IMR-90 (cell line): ENCODE data around the gene VPS35L. TPM values are rescaled to one million over a fixed set of nuclear protein-coding genes. Genes with fewer than 3 reads are reported as not detected.

Experiments used
- ATAC-seq: fragments of 200-7000 bp; cut with Tn5 transposase; 2 replicates; pipeline ENCODE4 v1.9.1; 2020; ENCODE audit warnings: low read depth, mild to moderate bottlenecking, moderate library complexity
- BruUV-seq: library from RNA; stranded (reverse); fragments of 400-500 nt; replicated peaks from 2 replicates; lab custom pipeline; 2021; lab: Mats Ljungman, UMichigan
- CTCF ChIA-PET: fragments of 300-600 bp; formaldehyde crosslinking; extraction: SDS; loops from one replicate; lab custom pipeline; 2021; ENCODE audit warnings: antibody characterized with exemption; lab: Yijun Ruan, JAX
- POLR2A ChIA-PET: fragments of 300-600 bp; sonication (Branson Sonifier 250); formaldehyde crosslinking; loops from one replicate; lab custom pipeline; 2022; ENCODE audit warnings: antibody characterized with exemption; ENCODE audit not compliant: unreplicated experiment; lab: Charles Lee
- DNase-seq: peaks from one replicate; pipeline ENCODE4 v3.0.0; 2013
- H2AFZ ChIP-seq: replicated peaks from 2 replicates; pipeline ENCODE3; 2013; ENCODE audit warnings: low read length, mild to moderate bottlenecking; ENCODE audit not compliant: poor library complexity
- H2AK5ac ChIP-seq: 2 replicates; pipeline ENCODE4 v1.6.1; 2013; ENCODE audit warnings: low read depth, low read length, inconsistent platforms
- H2AK9ac ChIP-seq: replicated peaks from 2 replicates; pipeline ENCODE3; 2013; ENCODE audit warnings: mild to moderate bottlenecking, low read depth, low read length, moderate library complexity; ENCODE audit not compliant: poor library complexity
- H2BK120ac ChIP-seq: 2 replicates; pipeline ENCODE4 v1.6.1; 2013; ENCODE audit warnings: low read depth, low read length, inconsistent platforms
- H2BK15ac ChIP-seq: 3 replicates; pipeline ENCODE4 v1.6.1; 2013; ENCODE audit warnings: low read depth, low read length, inconsistent platforms
- H2BK20ac ChIP-seq: 2 replicates; pipeline ENCODE4 v1.6.1; 2013; ENCODE audit warnings: low read depth, mild to moderate bottlenecking, inconsistent platforms, low read length, moderate library complexity
- H2BK5ac ChIP-seq: 2 replicates; pipeline ENCODE4 v1.6.1; 2013; ENCODE audit warnings: mild to moderate bottlenecking, low read depth, low read length, inconsistent platforms; ENCODE audit not compliant: poor library complexity, severe bottlenecking
- H3K14ac ChIP-seq: replicated peaks from 2 replicates; pipeline ENCODE4 v1.6.1; 2013; ENCODE audit warnings: low read depth, low read length, inconsistent platforms
- H3K18ac ChIP-seq: 2 replicates; pipeline ENCODE4 v1.6.1; 2013; ENCODE audit warnings: low read depth, low read length, control low read depth
- H3K23ac ChIP-seq: 2 replicates; pipeline ENCODE4 v1.6.1; 2013; ENCODE audit warnings: low read depth, low read length, inconsistent platforms
- H3K27ac ChIP-seq: 2 replicates; pipeline ENCODE4 v1.5.1; 2013; ENCODE audit warnings: mild to moderate bottlenecking, control low read depth, low read length; ENCODE audit not compliant: insufficient read depth
- H3K27me3 ChIP-seq: 2 replicates; pipeline ENCODE4 v1.6.1; 2013; ENCODE audit warnings: low read length; ENCODE audit not compliant: control insufficient read depth, insufficient read depth
- H3K36me3 ChIP-seq: 2 replicates; pipeline ENCODE4 v1.6.1; 2013; ENCODE audit warnings: low read length, mixed read lengths; ENCODE audit not compliant: control insufficient read depth, insufficient read depth
- H3K4ac ChIP-seq: 2 replicates; pipeline ENCODE4 v1.6.1; 2013; ENCODE audit warnings: low read depth, low read length, inconsistent platforms
- H3K4me1 ChIP-seq: 2 replicates; pipeline ENCODE4 v1.6.1; 2013; ENCODE audit warnings: low read length, mixed read lengths; ENCODE audit not compliant: control insufficient read depth, insufficient read depth
- H3K4me2 ChIP-seq: 2 replicates; pipeline ENCODE4 v1.6.1; 2013; ENCODE audit warnings: low read depth, mild to moderate bottlenecking, control low read depth, low read length, moderate library complexity
- H3K4me3 ChIP-seq: 2 replicates; pipeline ENCODE4 v1.5.1; 2013; ENCODE audit warnings: low read depth, mild to moderate bottlenecking, control low read depth, low read length, moderate library complexity; ENCODE audit not compliant: insufficient read depth
- H3K56ac ChIP-seq: 2 replicates; pipeline ENCODE4 v1.6.1; 2013; ENCODE audit warnings: low read length, inconsistent platforms; ENCODE audit not compliant: insufficient read depth; ENCODE audit errors: extremely low read depth
- H3K79me1 ChIP-seq, 2 experiments: 2 replicates each; pipeline ENCODE4 v1.6.1; 2013; ENCODE audit warnings: low read length in 2 of 2, inconsistent platforms in 1 of 2, low read depth in 1 of 2
- H3K9ac ChIP-seq: 2 replicates; pipeline ENCODE4 v1.6.1; 2013; ENCODE audit warnings: low read depth, low read length, control low read depth
- H3K9me1 ChIP-seq: 2 replicates; pipeline ENCODE4 v1.6.1; 2013; ENCODE audit warnings: low read length, inconsistent platforms; ENCODE audit not compliant: insufficient read depth
- H3K9me3 ChIP-seq: 2 replicates; pipeline ENCODE4 v1.6.1; 2013; ENCODE audit warnings: low read length; ENCODE audit not compliant: control insufficient read depth, insufficient read depth
- H4K20me1 ChIP-seq: 2 replicates; pipeline ENCODE4 v1.6.1; 2013; ENCODE audit warnings: low read length, inconsistent platforms; ENCODE audit not compliant: insufficient read depth
- H4K5ac ChIP-seq: 2 replicates; pipeline ENCODE4 v1.6.1; 2013; ENCODE audit warnings: mild to moderate bottlenecking, low read depth, low read length, control low read depth
- H4K8ac ChIP-seq, 2 experiments: 2 replicates each; pipeline ENCODE4 v1.6.1; 2013; ENCODE audit warnings: low read depth in 2 of 2, low read length in 2 of 2, control low read depth in 1 of 2, inconsistent platforms in 1 of 2
- H4K91ac ChIP-seq: 2 replicates; pipeline ENCODE4 v1.6.1; 2013; ENCODE audit warnings: low read depth, low read length, inconsistent platforms; ENCODE audit not compliant: insufficient read depth
- BHLHE40 ChIP-seq: fragments of 150-350 bp; IDR thresholded peaks from 2 replicates; pipeline ENCODE4 v1.6.1; 2016; ENCODE audit warnings: mild to moderate bottlenecking, low read depth, low read length
- CHD1 ChIP-seq: IDR thresholded peaks from 2 replicates; pipeline ENCODE4 v1.6.1; 2012; ENCODE audit warnings: low read depth, low read length, improper control_type of control experiment
- MXI1 ChIP-seq: IDR thresholded peaks from 2 replicates; pipeline ENCODE4 v1.6.1; 2012; ENCODE audit warnings: low read depth, mild to moderate bottlenecking, low read length, moderate library complexity, borderline replicate concordance
- RCOR1 ChIP-seq: IDR thresholded peaks from 2 replicates; pipeline ENCODE4 v1.6.1; 2012; ENCODE audit warnings: mild to moderate bottlenecking, low read length, improper control_type of control experiment; ENCODE audit not compliant: insufficient replicate concordance
- WGBS, 2 experiments: methylation state at CpG; one replicate each; pipeline versions ENCODE4 v1.1.5 to v1.1.7; 2013; ENCODE audit warnings: missing lambda C conversion rate in 2 of 2; ENCODE audit not compliant: insufficient read length in 1 of 2; ENCODE audit errors: extremely low coverage in 2 of 2; 5-methylcytosine and 5-hydroxymethylcytosine counted together
- dilution Hi-C: fragments of 300-500 bp; cut with HindIII; formaldehyde crosslinking; loops from one replicate; pipeline ENCODE4 v1.14.3; 2018; ENCODE audit warnings: low sequenced_read_pairs; ENCODE audit not compliant: unreplicated experiment
- in situ Hi-C: fragments of 300-500 bp; cut with MboI; formaldehyde crosslinking; loops from 3 replicates; pipeline ENCODE4 v1.14.3; 2019; ENCODE audit warnings: low sequenced_read_pairs, inconsistent platforms, mixed read lengths
- intact Hi-C: fragments of 100-400 bp; cut with micrococcal nuclease; formaldehyde crosslinking; loops from 2 replicates; pipeline ENCODE4 v1.10.0; 2022
- polyA plus RNA-seq, 3 experiments: library from polyadenylated mRNA; depleted of rRNA; stranded (reverse); fragments of >200 nt; gene quantifications; 2 replicates each; pipeline ENCODE4 v1.2.3, GENCODE V29; 2012; ENCODE audit warnings: low replicate concordance in 1 of 3
- total RNA-seq: library from RNA; depleted of rRNA; stranded (reverse); fragments of >200 nt; gene quantifications from 2 replicates; pipeline ENCODE4 v1.2.3, GENCODE V29; 2012
- TF ChIP-seq, protein P1 (sequence below): fragments of 150-350 bp; IDR thresholded peaks from 2 replicates; pipeline ENCODE4 v1.6.1; 2017; ENCODE audit warnings: mild to moderate bottlenecking, antibody characterized with exemption, low read length, low read depth

Gene VPS35L
- total and polyA plus RNA-seq, 2 of the 4 experiments (the other 2 are of a cell fraction), result 28.0 to 40.1 TPM

- TF ChIP-seq, protein P1, sequence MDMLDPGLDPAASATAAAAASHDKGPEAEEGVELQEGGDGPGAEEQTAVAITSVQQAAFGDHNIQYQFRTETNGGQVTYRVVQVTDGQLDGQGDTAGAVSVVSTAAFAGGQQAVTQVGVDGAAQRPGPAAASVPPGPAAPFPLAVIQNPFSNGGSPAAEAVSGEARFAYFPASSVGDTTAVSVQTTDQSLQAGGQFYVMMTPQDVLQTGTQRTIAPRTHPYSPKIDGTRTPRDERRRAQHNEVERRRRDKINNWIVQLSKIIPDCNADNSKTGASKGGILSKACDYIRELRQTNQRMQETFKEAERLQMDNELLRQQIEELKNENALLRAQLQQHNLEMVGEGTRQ, result peak; percentile 65
- no peak for TF ChIP-seq CHD1
- 0 out of 2 replicates have a peak, but pooled peaks have one; percentile 31 for TF ChIP-seq MXI1
- 0 out of 2 replicates have a peak, but pooled peaks have one; percentile 4 for TF ChIP-seq BHLHE40
- no peak for TF ChIP-seq RCOR1
- Histone ChIP-seq H3K14ac (no peak overlapping the region), H3K4me2 (no peak overlapping the region), H2BK20ac (no peak overlapping the region), H3K4ac (no peak overlapping the region), H3K4me1 (peaks cover 17% of the 10 kb centered on the region), H3K9me3 (no peaks in the 10 kb centered on the region), H3K79me1 (peaks cover 18 to 32% of the 10 kb centered on the region in 2 experiments; a peak in 3 of 4 replicates), H3K9me1 (peaks cover 25% of the 10 kb centered on the region; the same call in 1 of the 2 replicates), H3K4me3 (no peak overlapping the region), H3K27ac (peak overlapping the region; percentile 52; the same call in 1 of the 2 replicates), H2AFZ (no peak overlapping the region), H4K91ac (no peak overlapping the region), H4K5ac (no peak overlapping the region), H3K56ac (no peak overlapping the region), H4K20me1 (no peaks in the 10 kb centered on the region), H3K23ac (no peak overlapping the region), H4K8ac (no peak overlapping the region), H2BK5ac (no peak overlapping the region), H2AK9ac (no peak overlapping the region), H3K36me3 (peaks cover 38% of the 10 kb centered on the region), H3K27me3 (no peaks in the 10 kb centered on the region), H2AK5ac (no peak overlapping the region), H2BK15ac (no peak overlapping the region), H2BK120ac (no peak overlapping the region), H3K18ac (no peak overlapping the region), H3K9ac (no peak overlapping the region)
- intact Hi-C loops, result no loop called here
- BruUV-seq, result no TSS peak
- WGBS, 2 experiments, result 83% methylated on average over 1 of the region's 10 CpGs; no CpG with 5 or more reads in 1 of the 2 experiments
- DNase-seq, result peak; percentile 88
- CTCF ChIA-PET, result interaction anchor here (0.7 to 1.3 kb wide), 2 partner anchors 97 to 165 kb away, joined by 3 to 5 read pairs; no protein-coding TSS in a partner anchor
- POLR2A ChIA-PET, result no interaction called here
- dilution Hi-C loops, result no loop called here
- peak; percentile 61 for ATAC-seq
- in situ Hi-C loops, result no loop called here
These were observed 140.8 kb downstream of the VPS35L start for GRCh38 chr16:19696328-19696727.
